ENCODE results near the gene PROX1.
"Not testable (repeated sequence)": the region's sequence is repeated elsewhere in the genome, so short reads cannot be mapped to it uniquely, and the experiment has no call there.

The PROX1 gene

DNA sequence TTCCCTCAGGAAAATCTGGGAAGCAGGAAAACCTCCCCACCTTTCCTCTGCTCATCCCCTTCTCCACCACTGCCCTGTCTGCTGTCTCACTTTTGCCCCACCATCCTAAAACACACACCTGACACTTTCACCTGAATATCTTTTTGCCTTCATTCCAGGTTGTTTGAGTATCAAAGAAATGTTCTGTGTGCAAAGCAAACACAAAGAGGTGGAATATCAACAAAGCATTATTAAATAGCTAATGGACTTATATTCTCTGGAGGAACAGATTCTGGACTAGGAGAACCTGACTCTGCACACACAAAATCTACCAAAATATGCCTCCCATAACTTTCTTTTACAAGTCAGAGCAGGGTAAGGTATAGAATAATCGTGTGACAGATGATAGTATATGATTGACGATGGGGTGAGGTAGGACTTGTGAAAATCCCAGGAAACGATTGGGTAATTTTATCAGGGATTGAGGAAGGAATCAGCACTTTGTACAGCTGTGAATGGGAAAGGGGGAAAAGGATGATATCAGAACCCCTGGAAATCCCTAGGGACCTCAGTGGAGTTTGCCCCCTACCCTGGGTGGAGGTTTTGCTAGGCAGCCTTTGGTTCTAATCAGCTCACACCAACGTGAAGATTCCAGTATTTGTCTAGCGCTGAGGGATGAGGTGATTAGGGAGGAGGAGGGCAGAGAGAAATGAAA lies 87.7 kb downstream of the PROX1 start:
- no peak for DNase-seq

- DNase-seq: no peak
Measured at GRCh38 chr1:214075999-214076707, 88.4 kb downstream of the PROX1 start.

GRCh38 chr1:214076708-214077065 lies 88.9 kb downstream of the PROX1 start:
- DNase-seq: peak; percentile 40

GRCh38 chr1:214078950-214079349 lies 91.2 kb downstream of the PROX1 start:
- no peak for DNase-seq

- no peak for DNase-seq
Measured at GRCh38 chr1:214085325-214085724, 97.6 kb downstream of the PROX1 start.

DNA sequence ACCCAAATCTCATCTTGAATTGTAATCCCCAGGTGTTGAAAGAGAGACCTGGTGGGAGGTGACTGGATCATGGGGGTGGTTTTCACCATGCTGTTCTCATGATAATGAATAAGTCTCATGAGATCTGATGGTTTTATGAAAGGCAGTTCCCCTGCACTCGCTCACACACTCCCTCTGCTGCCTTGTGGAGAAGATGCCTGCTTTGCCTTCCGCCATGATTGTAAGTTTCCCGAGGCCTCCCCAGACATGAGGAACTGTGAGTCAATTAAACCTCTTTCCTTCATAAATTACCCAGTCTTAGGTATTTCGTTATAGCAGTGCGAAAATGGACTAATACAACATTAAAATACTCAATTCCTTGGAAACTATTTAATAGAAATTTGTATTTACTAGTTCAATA lies 99.2 kb downstream of the PROX1 start:
- DNase-seq: no peak

- not testable (repeated sequence) for DNase-seq
Measured at GRCh38 chr1:214089003-214089402, 101.2 kb downstream of the PROX1 start.
